ENCODE measurements around the gene SACM1L.

DNA sequence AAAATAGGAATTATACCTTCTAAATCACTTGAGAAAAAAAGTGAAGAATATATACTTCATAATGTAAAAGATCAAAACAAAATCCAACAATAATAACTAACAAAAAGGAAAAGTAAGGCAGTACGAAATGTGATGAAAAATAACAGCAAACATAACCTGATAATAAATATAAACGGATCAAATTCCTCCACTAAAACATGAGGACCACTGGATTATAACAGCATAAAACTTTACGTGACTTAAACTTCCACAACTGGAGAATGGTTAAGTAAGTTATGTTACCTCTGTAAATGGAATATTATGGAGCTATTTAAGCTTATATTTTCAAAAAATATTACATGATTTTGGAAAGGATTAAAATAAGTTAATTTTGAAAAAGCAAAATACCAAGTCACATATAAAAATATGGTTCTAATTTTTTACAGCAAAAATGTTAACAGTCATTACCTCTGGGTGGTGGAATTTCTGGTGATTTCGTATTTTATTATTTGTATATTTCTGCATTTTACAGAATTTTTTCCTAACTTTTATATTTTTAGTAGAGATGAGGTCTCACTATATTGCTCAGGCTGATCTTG, 100.1 kb downstream of the SACM1L start:
- TF ChIP-seq EZH2 (IDR thresholded peaks at IDR 0.05; ENCODE audit: borderline replicate concordance, low read depth, low read length, severe bottlenecking): no peak
- TF ChIP-seq, protein P1, sequence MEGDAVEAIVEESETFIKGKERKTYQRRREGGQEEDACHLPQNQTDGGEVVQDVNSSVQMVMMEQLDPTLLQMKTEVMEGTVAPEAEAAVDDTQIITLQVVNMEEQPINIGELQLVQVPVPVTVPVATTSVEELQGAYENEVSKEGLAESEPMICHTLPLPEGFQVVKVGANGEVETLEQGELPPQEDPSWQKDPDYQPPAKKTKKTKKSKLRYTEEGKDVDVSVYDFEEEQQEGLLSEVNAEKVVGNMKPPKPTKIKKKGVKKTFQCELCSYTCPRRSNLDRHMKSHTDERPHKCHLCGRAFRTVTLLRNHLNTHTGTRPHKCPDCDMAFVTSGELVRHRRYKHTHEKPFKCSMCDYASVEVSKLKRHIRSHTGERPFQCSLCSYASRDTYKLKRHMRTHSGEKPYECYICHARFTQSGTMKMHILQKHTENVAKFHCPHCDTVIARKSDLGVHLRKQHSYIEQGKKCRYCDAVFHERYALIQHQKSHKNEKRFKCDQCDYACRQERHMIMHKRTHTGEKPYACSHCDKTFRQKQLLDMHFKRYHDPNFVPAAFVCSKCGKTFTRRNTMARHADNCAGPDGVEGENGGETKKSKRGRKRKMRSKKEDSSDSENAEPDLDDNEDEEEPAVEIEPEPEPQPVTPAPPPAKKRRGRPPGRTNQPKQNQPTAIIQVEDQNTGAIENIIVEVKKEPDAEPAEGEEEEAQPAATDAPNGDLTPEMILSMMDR (IDR thresholded peaks at IDR 0.05; ENCODE audit: extremely low read depth in 1 of 2, insufficient read depth in 1 of 2, low read depth in 1 of 2, low read length in 2 of 2): no peak

All from endothelial cell of umbilical vein (primary cell).